IPS-15b (cell line): Measurements from ENCODE around the gene RMDN2.

Source experiments
- H3K27me3 ChIP-seq: one replicate; pipeline ENCODE4 v1.6.1; 2013; ENCODE audit warnings: low read length; ENCODE audit not compliant: control insufficient read depth, insufficient read depth
- H3K36me3 ChIP-seq: one replicate; pipeline ENCODE4 v1.6.1; 2013; ENCODE audit warnings: low read length; ENCODE audit not compliant: control insufficient read depth, insufficient read depth
- H3K4me1 ChIP-seq: one replicate; pipeline ENCODE4 v1.6.1; 2013; ENCODE audit warnings: mild to moderate bottlenecking, low read length; ENCODE audit not compliant: control insufficient read depth, insufficient read depth
- H3K4me3 ChIP-seq: one replicate; pipeline ENCODE4 v1.5.1; 2013; ENCODE audit warnings: low read depth, low read length
- H3K9ac ChIP-seq: one replicate; pipeline ENCODE4 v1.6.1; 2013; ENCODE audit warnings: low read depth, mild to moderate bottlenecking, low read length
- H3K9me3 ChIP-seq: one replicate; pipeline ENCODE4 v1.6.1; 2013; ENCODE audit warnings: mild to moderate bottlenecking, low read length; ENCODE audit not compliant: control insufficient read depth, insufficient read depth

Gene RMDN2

DNA sequence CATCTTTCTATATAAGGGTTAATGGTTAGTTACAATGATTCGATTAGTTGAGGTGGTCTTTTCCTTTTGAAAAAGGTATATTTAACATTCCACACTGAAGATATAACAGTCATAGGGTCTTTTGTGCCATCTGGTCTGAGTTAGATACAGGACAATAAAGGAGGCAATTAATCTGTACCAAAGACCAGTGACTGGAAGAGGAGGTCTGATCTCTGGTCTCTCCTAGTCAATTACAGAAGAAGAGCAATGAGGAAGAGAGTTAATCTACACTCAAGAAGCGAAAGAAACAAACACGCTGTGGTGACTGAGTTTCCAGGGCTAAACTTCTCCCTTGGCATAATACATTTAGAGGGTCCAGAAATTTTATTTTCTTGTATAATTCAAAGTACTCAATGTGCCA, 20.7 kb upstream of the RMDN2 start:
- Histone ChIP-seq H3K4me3 (no peak overlapping the region), H3K4me1 (no peaks in the 10 kb centered on the region), H3K9me3 (no peaks in the 10 kb centered on the region), H3K9ac (no peak overlapping the region), H3K36me3 (no peaks in the 10 kb centered on the region), H3K27me3 (no peaks in the 10 kb centered on the region)

DNA sequence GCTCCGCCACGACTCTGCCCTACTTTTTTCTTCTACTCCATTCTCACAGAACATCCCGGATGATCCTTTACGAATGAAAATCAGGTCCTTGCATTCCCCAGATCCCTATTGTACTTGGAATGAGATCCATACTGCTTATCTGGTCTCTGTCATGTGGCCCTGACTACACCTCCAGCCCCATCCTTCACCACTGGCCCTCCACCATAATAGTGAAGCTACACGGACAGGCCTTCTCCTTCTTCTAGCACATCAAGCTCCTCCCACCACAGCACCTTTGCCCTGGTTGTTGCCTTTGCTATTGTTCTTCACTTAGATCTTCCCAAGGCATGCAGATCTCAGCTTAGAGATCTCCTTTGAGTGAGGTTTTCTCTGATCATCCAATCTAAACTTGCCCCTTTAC, 20.1 kb upstream of the RMDN2 start:
- no peak overlapping the region for H3K9ac ChIP-seq
- no peaks in the 10 kb centered on the region for H3K27me3 ChIP-seq
- no peak overlapping the region for H3K4me3 ChIP-seq
- H3K36me3 ChIP-seq = no peaks in the 10 kb centered on the region
- H3K9me3 ChIP-seq = no peaks in the 10 kb centered on the region
- H3K4me1 ChIP-seq = no peaks in the 10 kb centered on the region

DNA sequence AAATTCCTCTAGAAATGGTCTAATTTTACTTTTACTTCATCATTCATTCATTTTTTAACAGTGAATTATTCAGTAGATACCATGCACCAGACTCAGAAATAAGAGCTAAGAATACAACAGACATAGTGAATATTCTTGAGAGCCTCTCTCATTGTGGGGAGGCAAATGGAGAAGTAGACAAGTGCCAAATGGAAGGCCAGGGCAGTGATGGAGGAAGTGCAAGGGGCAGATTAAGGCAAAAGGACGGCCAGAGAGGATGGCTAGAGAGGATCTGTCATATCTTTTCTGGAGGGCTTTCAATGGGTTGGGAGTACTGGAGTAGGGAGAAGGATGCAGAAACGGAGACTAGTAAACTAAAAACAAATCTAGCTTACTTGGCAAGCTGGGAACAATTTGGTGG, 19.0 kb upstream of the RMDN2 start:
- Histone ChIP-seq H3K9me3 (no peaks in the 10 kb centered on the region), H3K4me3 (no peak overlapping the region), H3K9ac (no peak overlapping the region), H3K36me3 (no peaks in the 10 kb centered on the region), H3K4me1 (no peaks in the 10 kb centered on the region), H3K27me3 (no peaks in the 10 kb centered on the region)

DNA sequence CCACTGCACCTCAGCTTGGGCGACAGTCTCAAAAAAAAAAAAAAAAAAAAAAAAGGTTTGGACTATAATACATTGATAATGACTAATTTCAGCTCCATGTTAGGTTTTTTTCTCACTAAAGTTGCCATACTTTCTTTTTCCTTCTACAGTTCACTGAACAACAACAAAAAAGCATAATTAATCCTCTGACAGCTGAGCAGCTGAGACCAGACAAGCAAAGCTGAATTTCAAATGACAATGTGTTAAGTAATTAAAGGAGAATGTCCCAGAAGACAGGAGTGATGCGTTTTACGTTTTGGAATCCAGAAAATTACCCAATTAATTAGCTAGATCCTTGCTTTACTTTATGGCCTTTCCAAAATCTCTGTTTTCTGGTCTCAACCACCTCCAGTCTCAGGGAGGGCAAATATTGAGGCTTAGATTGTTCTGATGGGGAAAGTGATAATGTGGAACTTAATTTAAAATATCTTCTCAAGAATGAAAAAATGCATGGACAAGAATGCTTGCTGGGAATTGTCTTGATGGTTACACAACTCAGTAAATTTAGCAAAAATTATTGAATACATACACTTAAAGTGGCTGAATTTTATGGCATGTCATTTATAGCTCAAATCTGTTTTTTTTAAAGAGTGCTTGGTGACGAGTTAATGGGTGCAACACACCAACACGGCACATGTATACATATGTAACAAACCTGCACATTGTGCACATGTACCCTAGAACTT, 17.4 kb upstream of the RMDN2 start:
- Histone ChIP-seq H3K9me3 (no peaks in the 10 kb centered on the region), H3K4me3 (no peak overlapping the region), H3K9ac (no peak overlapping the region), H3K36me3 (no peaks in the 10 kb centered on the region), H3K27me3 (no peaks in the 10 kb centered on the region), H3K4me1 (no peaks in the 10 kb centered on the region)

DNA sequence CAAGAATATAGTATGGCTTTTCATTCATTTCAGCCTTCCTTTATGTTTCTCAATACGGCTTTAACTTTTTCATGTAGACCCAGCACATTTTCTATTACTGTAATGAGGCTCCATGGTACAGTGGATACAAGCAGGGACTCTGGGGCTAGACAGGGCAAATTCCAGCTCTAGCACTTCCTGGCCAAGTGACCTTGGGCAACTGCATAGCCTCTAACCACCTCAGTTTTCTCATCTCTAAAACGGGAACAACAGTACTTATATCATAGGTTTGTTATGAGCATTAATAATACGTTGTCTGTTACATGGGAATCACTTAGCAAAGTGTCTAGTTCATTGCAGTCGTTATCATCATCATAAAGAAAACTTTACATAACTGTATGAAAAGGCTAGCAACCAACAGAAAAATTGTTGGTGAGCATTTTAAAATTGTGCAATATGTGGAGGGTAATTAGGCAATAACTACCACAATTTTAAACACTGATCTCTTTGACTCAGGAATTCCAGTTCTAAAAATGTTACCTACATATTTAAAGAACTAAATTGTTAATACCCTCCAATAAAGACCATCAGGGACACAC, 13.7 kb upstream of the RMDN2 start:
- no peaks in the 10 kb centered on the region for H3K36me3 ChIP-seq
- H3K9ac ChIP-seq = no peak overlapping the region
- no peak overlapping the region for H3K4me3 ChIP-seq
- no peaks in the 10 kb centered on the region for H3K4me1 ChIP-seq
- H3K27me3 ChIP-seq = no peaks in the 10 kb centered on the region
- no peaks in the 10 kb centered on the region for H3K9me3 ChIP-seq

DNA sequence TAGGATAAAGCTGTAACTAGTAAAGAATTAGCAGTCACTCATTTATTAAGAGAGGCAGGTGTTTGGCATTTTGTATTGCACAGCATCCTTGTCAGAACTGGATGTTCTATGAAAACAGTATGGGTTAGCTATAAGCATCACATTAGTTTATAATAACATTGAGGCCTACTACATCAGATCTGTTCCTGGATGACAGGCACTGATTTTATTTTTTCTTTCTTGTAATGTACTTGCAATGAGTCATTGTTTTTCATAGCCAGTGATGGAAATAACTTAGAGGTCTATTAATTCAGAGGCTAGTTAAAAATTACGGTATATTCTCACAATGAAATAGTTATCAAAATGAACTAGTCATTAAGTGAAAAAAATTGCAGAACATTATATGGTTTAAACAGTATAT, 13.0 kb upstream of the RMDN2 start:
- no peak overlapping the region for H3K9ac ChIP-seq
- H3K4me3 ChIP-seq = no peak overlapping the region
- H3K27me3 ChIP-seq = no peaks in the 10 kb centered on the region
- H3K9me3 ChIP-seq = no peaks in the 10 kb centered on the region
- H3K4me1 ChIP-seq = no peaks in the 10 kb centered on the region
- no peaks in the 10 kb centered on the region for H3K36me3 ChIP-seq

DNA sequence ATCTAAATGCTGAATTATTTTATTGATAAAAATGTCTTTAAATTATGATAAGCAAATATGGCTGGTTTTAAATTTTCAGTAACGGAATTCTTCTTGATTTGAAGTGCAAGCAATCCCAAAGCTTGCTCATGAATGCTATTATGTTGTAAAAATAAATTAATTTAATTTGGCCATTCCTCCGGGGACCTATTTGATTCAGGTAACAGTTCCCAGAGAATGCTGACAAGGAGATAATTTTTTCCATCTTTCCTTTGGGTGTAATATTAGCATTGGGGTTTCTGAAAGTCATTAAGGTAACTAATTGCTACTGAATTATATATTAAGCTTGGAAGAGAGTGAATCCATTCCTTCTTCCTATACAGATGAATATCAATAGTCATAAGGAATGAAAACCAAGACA, 12.5 kb upstream of the RMDN2 start:
- Histone ChIP-seq H3K4me1 (no peaks in the 10 kb centered on the region), H3K4me3 (no peak overlapping the region)

DNA sequence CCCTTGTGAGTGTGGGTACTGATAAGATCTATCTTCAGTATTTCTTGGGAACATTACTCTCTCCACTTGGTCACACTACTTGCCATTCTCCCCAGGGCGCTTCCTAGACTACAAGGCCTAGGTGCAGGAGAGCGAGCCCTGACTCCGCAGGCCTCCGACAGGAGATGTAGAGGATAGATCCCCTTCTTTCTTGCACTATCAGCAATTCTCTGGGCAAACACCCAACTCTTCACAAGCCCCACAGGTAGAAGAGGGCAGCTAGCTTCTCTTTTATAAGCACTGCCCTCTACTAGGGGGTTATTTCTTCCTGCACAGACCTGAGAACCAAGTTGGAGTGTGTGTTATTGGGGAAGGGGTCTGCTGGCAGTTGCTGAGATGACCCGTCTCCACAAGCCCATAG, 10.7 kb upstream of the RMDN2 start:
- Histone ChIP-seq H3K9me3 (no peaks in the 10 kb centered on the region), H3K36me3 (no peaks in the 10 kb centered on the region), H3K27me3 (no peaks in the 10 kb centered on the region), H3K4me1 (no peaks in the 10 kb centered on the region), H3K9ac (no peak overlapping the region), H3K4me3 (no peak overlapping the region)

More for the DNA sequence above, 12.5 kb upstream of the RMDN2 start:
- Histone ChIP-seq H3K27me3 (no peaks in the 10 kb centered on the region), H3K36me3 (no peaks in the 10 kb centered on the region), H3K9ac (no peak overlapping the region), H3K9me3 (no peaks in the 10 kb centered on the region)

DNA sequence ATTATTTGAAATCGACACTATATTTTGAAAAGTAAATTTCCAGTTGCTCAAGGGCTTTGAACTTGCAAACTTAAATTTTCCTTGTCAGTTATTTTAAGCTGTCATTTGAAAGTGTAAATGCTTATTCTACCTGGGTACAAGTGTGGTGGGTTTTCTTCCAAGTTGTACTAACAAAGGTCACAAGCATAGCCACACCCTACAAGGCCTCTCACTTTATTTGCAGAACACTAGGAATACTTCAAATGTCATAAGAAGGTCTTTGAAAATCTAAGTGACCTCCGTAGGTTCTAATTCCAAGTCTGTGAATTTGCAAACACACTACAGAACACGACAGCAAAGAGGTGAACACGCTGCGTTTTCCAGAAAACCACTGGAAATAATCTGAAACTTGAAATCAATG, 9.3 kb upstream of the RMDN2 start:
- H3K4me3 ChIP-seq = no peak overlapping the region
- no peaks in the 10 kb centered on the region for H3K36me3 ChIP-seq
- H3K4me1 ChIP-seq = no peaks in the 10 kb centered on the region
- no peaks in the 10 kb centered on the region for H3K27me3 ChIP-seq
- no peak overlapping the region for H3K9ac ChIP-seq
- H3K9me3 ChIP-seq = no peaks in the 10 kb centered on the region

DNA sequence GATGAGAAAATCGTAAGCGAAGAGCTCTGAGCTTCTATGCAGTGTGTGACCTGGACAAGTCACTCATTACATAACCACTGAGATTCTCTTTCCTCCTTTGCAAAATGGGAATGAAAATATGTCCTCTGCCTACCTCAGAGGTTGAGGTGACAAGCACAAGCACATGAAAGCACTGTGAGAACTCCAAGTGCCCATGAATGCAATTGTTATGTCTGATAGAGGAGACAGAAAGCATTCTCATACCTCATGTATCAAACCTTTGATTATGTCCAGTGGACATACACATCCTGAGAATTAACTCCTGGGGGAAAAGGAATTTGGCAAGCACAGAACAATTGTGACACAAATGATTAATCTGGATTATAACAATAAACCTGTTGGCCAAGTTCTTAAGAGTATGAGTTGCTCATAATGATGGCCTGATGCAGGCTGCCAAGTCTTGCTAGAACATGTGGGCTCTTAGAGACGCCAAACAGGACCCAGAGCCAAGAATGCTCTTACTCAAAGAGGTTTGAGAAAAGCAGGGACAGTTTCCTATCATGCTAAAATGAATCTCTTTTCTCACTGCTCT, 8.5 kb upstream of the RMDN2 start:
- H3K36me3 ChIP-seq = no peaks in the 10 kb centered on the region
- no peaks in the 10 kb centered on the region for H3K27me3 ChIP-seq
- no peaks in the 10 kb centered on the region for H3K4me1 ChIP-seq
- H3K9me3 ChIP-seq = no peaks in the 10 kb centered on the region
- H3K4me3 ChIP-seq = no peak overlapping the region
- H3K9ac ChIP-seq = no peak overlapping the region

DNA sequence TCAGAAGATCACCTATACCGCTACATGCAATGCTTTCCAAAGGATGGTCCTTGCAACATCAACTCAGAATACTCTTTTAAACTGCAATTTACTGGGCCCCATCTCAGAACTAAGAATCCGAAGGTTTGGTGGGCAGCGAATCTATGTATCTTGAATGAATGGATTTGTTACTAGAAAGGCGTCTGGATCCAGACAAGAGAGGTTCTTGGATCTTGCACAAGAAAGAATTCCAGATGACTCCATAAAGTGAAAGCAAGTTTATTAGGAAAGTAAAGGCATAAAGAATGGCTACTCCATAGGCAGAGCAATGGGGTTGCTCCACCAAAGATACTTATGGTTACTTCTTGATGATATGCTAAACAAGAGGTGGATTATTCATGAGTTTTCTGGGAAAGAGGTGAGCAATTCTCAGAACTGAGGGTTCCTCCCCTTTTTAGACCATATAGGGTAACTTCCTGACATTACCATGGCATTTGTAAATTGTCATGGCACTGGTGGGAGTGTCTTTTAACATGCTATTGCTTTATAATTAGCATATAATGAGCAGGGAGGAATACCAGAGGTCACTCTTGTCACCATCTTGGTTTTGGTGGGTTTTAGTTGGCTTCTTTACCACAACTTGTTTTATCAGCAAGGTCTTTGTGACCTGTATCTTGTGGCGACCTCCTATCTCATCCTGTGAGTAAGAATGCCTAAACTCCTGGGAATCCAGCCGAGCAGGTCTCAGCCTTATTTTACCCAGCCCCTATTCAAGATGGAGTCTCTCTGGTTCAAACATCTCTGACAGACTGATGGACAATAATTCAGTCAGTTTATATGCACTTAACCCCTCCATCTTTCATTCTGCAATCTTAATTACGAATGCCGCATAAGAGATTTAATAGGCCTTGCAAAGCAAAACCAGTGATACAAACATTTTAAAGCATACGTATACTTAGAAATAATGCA, 7.5 kb upstream of the RMDN2 start:
- Histone ChIP-seq H3K36me3 (no peaks in the 10 kb centered on the region), H3K27me3 (peaks cover 2% of the 10 kb centered on the region), H3K9ac (no peak overlapping the region), H3K9me3 (no peaks in the 10 kb centered on the region), H3K4me1 (no peaks in the 10 kb centered on the region), H3K4me3 (no peak overlapping the region)
